ENCODE results near the gene CDC42SE2. TPM values are rescaled to one million over a fixed set of nuclear protein-coding genes. Genes with fewer than 3 reads are reported as not detected.

The CDC42SE2 gene
- total RNA-seq, 1 experiment from 2014 or later = 23.2 TPM

GRCh38 chr5:131400585-131400984 is 136.7 kb downstream of the CDC42SE2 start:
- Histone ChIP-seq H4K91ac (ENCODE audit: insufficient read length, low read depth, low read length) (no peak overlapping the region), H2BK15ac (ENCODE audit: low read depth, low read length) (no peak overlapping the region), H3K9ac (ENCODE audit: extremely low read depth, insufficient read length, low read length) (no peak overlapping the region), H4K8ac (replicated peaks; ENCODE audit: insufficient read length, low read depth, low read length) (no peak overlapping the region), H3K27me3 (ENCODE audit: insufficient read depth, low read length) (no peaks in the 10 kb centered on the region), H3K18ac (ENCODE audit: insufficient read length, low read depth, low read length) (no peak overlapping the region), H2BK120ac (ENCODE audit: low read depth, low read length, poor library complexity, severe bottlenecking) (no peak overlapping the region), H3K79me1 (ENCODE audit: insufficient read depth, low read depth, low read length, poor library complexity, severe bottlenecking) (no peaks in the 10 kb centered on the region), H3K79me2 (ENCODE audit: insufficient read depth, low read length) (no peaks in the 10 kb centered on the region), H3K23ac (ENCODE audit: insufficient read length, low read depth, low read length) (no peak overlapping the region), H4K5ac (ENCODE audit: insufficient read length, low read depth, low read length) (no peak overlapping the region), H3K4me2 (ENCODE audit: insufficient read depth, insufficient read length, low read length) (no peak overlapping the region), H3K4me1 (ENCODE audit: insufficient read depth, low read length) (no peaks in the 10 kb centered on the region), H3K4ac (ENCODE audit: low read depth, low read length) (no peak overlapping the region), H2AK5ac (ENCODE audit: insufficient read length, low read length) (no peak overlapping the region), H2BK5ac (ENCODE audit: insufficient read length, low read length) (no peak overlapping the region), H3K27ac (ENCODE audit: insufficient read length, low read depth, low read length) (no peak overlapping the region), H3K23me2 (ENCODE audit: insufficient read length, low read depth, low read length, poor library complexity, severe bottlenecking) (no peaks in the 10 kb centered on the region), H3T11ph (ENCODE audit: low read length) (no peak overlapping the region), H3K9me3 (ENCODE audit: control insufficient read depth, low read depth, low read length) (no peaks in the 10 kb centered on the region), H2AFZ (ENCODE audit: low read length) (no peak overlapping the region), H3K56ac (ENCODE audit: insufficient read length, low read depth, low read length) (no peak overlapping the region), H4K20me1 (ENCODE audit: control insufficient read depth, insufficient read depth, insufficient read length) (no peaks in the 10 kb centered on the region), H2BK20ac (ENCODE audit: low read depth, low read length, poor library complexity, severe bottlenecking) (no peak overlapping the region), H3K14ac (ENCODE audit: insufficient read depth, low read length) (no peak overlapping the region), H2BK12ac (ENCODE audit: insufficient read length, low read depth, low read length) (no peak overlapping the region)
- Mint-ChIP-seq H3K9me3 (peaks cover 9 to 14% of the 10 kb centered on the region in 2 experiments; a peak in 3 of 5 replicates), H3K27ac (no peak overlapping the region), H3K4me1 (no peaks in the 10 kb centered on the region), H3K4me3 (no peak overlapping the region), H3K27me3 (ENCODE audit: low read depth) (no peaks in the 10 kb centered on the region), H3K36me3 (ENCODE audit: insufficient read depth in 1 of 3, low read depth in 3 of 3) (peaks cover 17 to 31% (median 31%) of the 10 kb centered on the region in 3 experiments)
- no peak for DNase-seq
- TF ChIP-seq CTCF (conservative IDR thresholded peaks at IDR 0.05) = no peak
- no CpG with 5 or more reads among the region's 3 CpGs for WGBS (ENCODE audit: extremely low coverage, insufficient read length, low lambda C conversion rate)
